ENCODE data around the gene NABP1.

NABP1 gene

GRCh38 chr2:191666732-191667131 is 11.2 kb upstream of the NABP1 start:
- DNase-seq (ENCODE audit: low read depth in 1 of 2, low spot score in 1 of 2) = peak; percentile 61 to 83
- H3K27me3 ChIP-seq (ENCODE audit: insufficient read depth, poor library complexity, severe bottlenecking) = no peaks in the 10 kb centered on the region
- H3K4me3 ChIP-seq (replicated peaks; ENCODE audit: insufficient read depth, low read length) = no peak overlapping the region
- peak overlapping the region; percentile 74 for H3K27ac ChIP-seq (replicated peaks)
- TF ChIP-seq POLR2AphosphoS5 (IDR thresholded peaks at IDR 0.05; ENCODE audit: low read depth) (0 out of 2 replicates have a peak, but pooled peaks have one; percentile 37), SPI1 (IDR thresholded peaks at IDR 0.05; ENCODE audit: borderline replicate concordance, low read depth) (peak; percentile 97), CTCF (IDR thresholded peaks at IDR 0.05; ENCODE audit: insufficient read depth, low read length) (no peak)

- Histone ChIP-seq H3K27me3 (ENCODE audit: insufficient read depth, poor library complexity, severe bottlenecking) (no peaks in the 10 kb centered on the region), H3K27ac (replicated peaks) (no peak overlapping the region), H3K4me3 (replicated peaks; ENCODE audit: insufficient read depth, low read length) (no peak overlapping the region)
- no peak for DNase-seq (ENCODE audit: low read depth in 1 of 2, low spot score in 1 of 2)
- TF ChIP-seq GABPA (IDR thresholded peaks at IDR 0.05; ENCODE audit: low read depth) (no peak), CTCF (IDR thresholded peaks at IDR 0.05; ENCODE audit: insufficient read depth, low read length) (no peak), REST (IDR thresholded peaks at IDR 0.05; ENCODE audit: insufficient replicate concordance, low read depth) (no peak), SPI1 (IDR thresholded peaks at IDR 0.05; ENCODE audit: borderline replicate concordance, low read depth) (no peak), POLR2AphosphoS5 (IDR thresholded peaks at IDR 0.05; ENCODE audit: low read depth) (no peak)
Measured at GRCh38 chr2:191670076-191670475, 7.9 kb upstream of the NABP1 start.

GRCh38 chr2:191670787-191671186 is 7.1 kb upstream of the NABP1 start:
- Histone ChIP-seq H3K27me3 (ENCODE audit: insufficient read depth, poor library complexity, severe bottlenecking) (no peaks in the 10 kb centered on the region), H3K27ac (replicated peaks) (no peak overlapping the region), H3K4me3 (replicated peaks; ENCODE audit: insufficient read depth, low read length) (no peak overlapping the region)
- TF ChIP-seq GABPA (IDR thresholded peaks at IDR 0.05; ENCODE audit: low read depth) (no peak), REST (IDR thresholded peaks at IDR 0.05; ENCODE audit: insufficient replicate concordance, low read depth) (no peak), POLR2AphosphoS5 (IDR thresholded peaks at IDR 0.05; ENCODE audit: low read depth) (no peak), CTCF (IDR thresholded peaks at IDR 0.05; ENCODE audit: insufficient read depth, low read length) (no peak), SPI1 (IDR thresholded peaks at IDR 0.05; ENCODE audit: borderline replicate concordance, low read depth) (no peak)
- DNase-seq (ENCODE audit: low read depth in 1 of 2, low spot score in 1 of 2) = no peak
